ENCODE measurements around the gene ZBED5.
"Not testable (repeated sequence)": the region's sequence is repeated elsewhere in the genome, so short reads cannot be mapped to it uniquely, and the experiment has no call there.

GRCh38 chr11:10884292-10884691, 26.4 kb upstream of the ZBED5 start:
- not testable (repeated sequence) for TF ChIP-seq CTCF (IDR thresholded peaks at IDR 0.05; ENCODE audit: low read depth, low read length); POLR2A (IDR thresholded peaks at IDR 0.05; ENCODE audit: extremely low read depth, insufficient read length)

Data from NB4 (cell line).